Activated CD4-positive, alpha-beta memory T cell treated with anti-CD3 and anti-CD28 coated beads for 36 hours (primary cell): Measurements from ENCODE around the gene EXOSC6. TPM values are rescaled to one million over a fixed set of nuclear protein-coding genes. Genes with fewer than 3 reads are reported as not detected.
"Not testable (repeated sequence)": the region's sequence is repeated elsewhere in the genome, so short reads cannot be mapped to it uniquely, and the experiment has no call there.

Experiments used
- CTCF ChIA-PET: fragments of 350-600 bp; sonication (Branson Sonifier 250); formaldehyde crosslinking; loops from one replicate; lab custom pipeline; 2021; ENCODE audit warnings: antibody characterized with exemption, inconsistent platforms; lab: Charles Lee
- POLR2A ChIA-PET: fragments of 350-600 bp; sonication (Branson Sonifier 250); formaldehyde crosslinking; loops from one replicate; lab custom pipeline; 2021; ENCODE audit warnings: antibody characterized with exemption; lab: Charles Lee
- DNase-seq: peaks from one replicate; pipeline ENCODE4 v3.0.0-alpha.2; 2020
- H3K27ac Mint-ChIP-seq: one replicate; pipeline ENCODE4 v1.8.0; 2021; ENCODE audit warnings: mixed read lengths
- H3K27me3 Mint-ChIP-seq: one replicate; pipeline ENCODE4 v1.8.0; 2021; ENCODE audit warnings: mixed read lengths
- H3K36me3 Mint-ChIP-seq: one replicate; pipeline ENCODE4 v1.8.0; 2021; ENCODE audit warnings: mixed read lengths
- H3K4me1 Mint-ChIP-seq: one replicate; pipeline ENCODE4 v1.8.0; 2021; ENCODE audit warnings: low read depth, mixed read lengths
- H3K4me3 Mint-ChIP-seq: one replicate; pipeline ENCODE4 v1.8.0; 2021; ENCODE audit warnings: mild to moderate bottlenecking, mixed read lengths
- H3K9me3 Mint-ChIP-seq: one replicate; pipeline ENCODE4 v1.8.0; 2021; ENCODE audit warnings: mixed read lengths
- intact Hi-C: fragments of 100-400 bp; cut with micrococcal nuclease; formaldehyde crosslinking; loops from one replicate; pipeline ENCODE4 v1.15.1; 2023
- total RNA-seq, 2 experiments: library from RNA; stranded (reverse); gene quantifications; one replicate each; pipeline ENCODE4 v1.2.3, GENCODE V29; 2021

Gene EXOSC6
- total RNA-seq, 2 experiments from 2014 or later = 22.3 to 24.5 TPM

- Mint-ChIP-seq H3K36me3 (peaks cover 20% of the 10 kb centered on the region), H3K27ac (peak overlapping the region; percentile 5), H3K4me1 (peaks cover 18% of the 10 kb centered on the region)
- H3K27me3 Mint-ChIP-seq, CTCF ChIA-PET, DNase-seq, POLR2A ChIA-PET, H3K4me3 Mint-ChIP-seq, H3K9me3 Mint-ChIP-seq, intact Hi-C loops: not testable (repeated sequence)
These were observed 27.7 kb downstream of the EXOSC6 start for GRCh38 chr16:70223971-70224513.

GRCh38 chr16:70223216-70223615 is 28.5 kb downstream of the EXOSC6 start:
- H3K27me3 Mint-ChIP-seq, H3K9me3 Mint-ChIP-seq, intact Hi-C loops, POLR2A ChIA-PET, DNase-seq, CTCF ChIA-PET, H3K4me3 Mint-ChIP-seq: not testable (repeated sequence)
- peak overlapping the region; percentile 5 for H3K27ac Mint-ChIP-seq
- H3K36me3 Mint-ChIP-seq = peaks cover 20% of the 10 kb centered on the region
- H3K4me1 Mint-ChIP-seq = peaks cover 18% of the 10 kb centered on the region

- CTCF ChIA-PET, H3K27me3 Mint-ChIP-seq, POLR2A ChIA-PET, H3K4me3 Mint-ChIP-seq, H3K9me3 Mint-ChIP-seq, intact Hi-C loops: not testable (repeated sequence)
- peak; percentile 22 for DNase-seq
- Mint-ChIP-seq H3K4me1 (peaks cover 18% of the 10 kb centered on the region), H3K27ac (peak overlapping the region; percentile 71), H3K36me3 (peaks cover 18% of the 10 kb centered on the region)
These were observed 29.2 kb downstream of the EXOSC6 start for GRCh38 chr16:70222574-70222973.

DNA sequence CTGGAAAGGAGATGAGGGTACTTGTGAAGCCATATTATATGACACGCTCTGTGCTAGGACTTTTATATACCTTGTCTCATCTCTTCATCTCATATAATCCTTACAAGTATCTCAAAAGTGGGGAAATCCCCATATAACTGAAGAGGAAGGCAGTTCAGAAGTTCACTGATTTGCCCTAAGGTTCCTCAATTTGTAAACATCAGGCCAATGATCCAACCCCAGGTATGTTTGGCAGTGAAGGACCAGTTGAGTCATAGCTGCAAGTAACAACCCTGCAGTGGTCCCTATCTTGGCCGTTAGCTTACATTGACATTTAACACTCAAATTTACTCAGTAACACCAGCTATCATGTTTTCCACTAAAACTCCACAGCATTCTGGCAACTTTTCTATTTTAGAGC is 33.2 kb downstream of the EXOSC6 start:
- peaks cover 11% of the 10 kb centered on the region for H3K4me1 Mint-ChIP-seq
- H3K4me3 Mint-ChIP-seq, H3K27ac Mint-ChIP-seq, DNase-seq, CTCF ChIA-PET, H3K27me3 Mint-ChIP-seq, POLR2A ChIA-PET, intact Hi-C loops, H3K9me3 Mint-ChIP-seq: not testable (repeated sequence)
- peaks cover 21% of the 10 kb centered on the region for H3K36me3 Mint-ChIP-seq

DNA sequence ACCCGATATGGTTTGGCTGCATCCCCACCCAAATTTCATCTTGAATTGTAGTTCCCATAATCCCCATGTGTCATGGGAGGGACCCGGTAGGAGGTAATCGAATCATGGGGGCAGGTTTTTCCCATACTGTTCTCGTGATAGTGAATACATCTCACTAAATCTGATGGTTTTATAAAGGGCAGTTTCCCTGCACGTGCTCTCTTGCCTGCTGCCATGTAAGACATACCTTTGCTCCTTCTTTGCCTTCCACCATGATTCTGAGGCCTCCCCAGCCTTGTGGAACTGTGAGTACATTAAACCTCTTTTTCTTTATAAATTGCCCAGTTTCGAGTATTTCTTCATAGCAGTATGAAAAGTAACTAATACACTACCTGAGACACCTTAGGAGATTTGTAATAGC is 45.4 kb downstream of the EXOSC6 start:
- H3K27me3 Mint-ChIP-seq, POLR2A ChIA-PET, CTCF ChIA-PET, H3K27ac Mint-ChIP-seq, H3K4me1 Mint-ChIP-seq, DNase-seq, intact Hi-C loops, H3K9me3 Mint-ChIP-seq, H3K4me3 Mint-ChIP-seq: not testable (repeated sequence)
- H3K36me3 Mint-ChIP-seq = peaks cover 15% of the 10 kb centered on the region

GRCh38 chr16:70204668-70205405 is 46.9 kb downstream of the EXOSC6 start:
- H3K27me3 Mint-ChIP-seq, DNase-seq, CTCF ChIA-PET, POLR2A ChIA-PET, H3K4me3 Mint-ChIP-seq, H3K4me1 Mint-ChIP-seq, intact Hi-C loops, H3K27ac Mint-ChIP-seq, H3K9me3 Mint-ChIP-seq: not testable (repeated sequence)
- peaks cover 11% of the 10 kb centered on the region for H3K36me3 Mint-ChIP-seq

GRCh38 chr16:70204010-70204409 is 47.7 kb downstream of the EXOSC6 start:
- CTCF ChIA-PET, H3K4me1 Mint-ChIP-seq, H3K36me3 Mint-ChIP-seq, H3K4me3 Mint-ChIP-seq, H3K27me3 Mint-ChIP-seq, H3K27ac Mint-ChIP-seq, DNase-seq, POLR2A ChIA-PET, intact Hi-C loops, H3K9me3 Mint-ChIP-seq: not testable (repeated sequence)

DNA sequence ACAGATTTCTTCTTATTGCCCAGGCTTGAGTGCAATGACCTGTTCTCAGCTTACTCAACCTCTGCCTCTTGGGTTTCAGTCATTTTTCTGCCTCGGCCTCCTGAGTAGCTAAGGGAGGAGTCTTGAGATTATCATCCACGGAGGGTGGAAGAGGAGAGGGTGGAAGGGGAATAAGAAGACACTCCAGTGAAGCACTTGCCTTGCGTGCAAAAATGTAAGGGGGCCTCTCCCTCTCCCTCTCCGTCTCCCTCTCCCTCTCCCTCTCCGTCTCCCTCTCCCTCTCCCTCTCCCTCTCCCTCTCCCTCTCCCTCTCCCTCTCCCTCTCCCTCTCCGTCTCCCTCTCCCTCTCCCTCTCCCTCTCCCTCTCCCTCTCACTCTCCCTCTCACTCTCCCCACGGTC is 48.2 kb downstream of the EXOSC6 start:
- H3K27me3 Mint-ChIP-seq, intact Hi-C loops, POLR2A ChIA-PET, H3K9me3 Mint-ChIP-seq, CTCF ChIA-PET, H3K27ac Mint-ChIP-seq, H3K4me1 Mint-ChIP-seq, H3K36me3 Mint-ChIP-seq, DNase-seq, H3K4me3 Mint-ChIP-seq: not testable (repeated sequence)

GRCh38 chr16:70200063-70200462 is 51.7 kb downstream of the EXOSC6 start:
- H3K27ac Mint-ChIP-seq, H3K36me3 Mint-ChIP-seq, H3K9me3 Mint-ChIP-seq, H3K4me1 Mint-ChIP-seq, POLR2A ChIA-PET, CTCF ChIA-PET, DNase-seq, H3K4me3 Mint-ChIP-seq, intact Hi-C loops, H3K27me3 Mint-ChIP-seq: not testable (repeated sequence)

DNA sequence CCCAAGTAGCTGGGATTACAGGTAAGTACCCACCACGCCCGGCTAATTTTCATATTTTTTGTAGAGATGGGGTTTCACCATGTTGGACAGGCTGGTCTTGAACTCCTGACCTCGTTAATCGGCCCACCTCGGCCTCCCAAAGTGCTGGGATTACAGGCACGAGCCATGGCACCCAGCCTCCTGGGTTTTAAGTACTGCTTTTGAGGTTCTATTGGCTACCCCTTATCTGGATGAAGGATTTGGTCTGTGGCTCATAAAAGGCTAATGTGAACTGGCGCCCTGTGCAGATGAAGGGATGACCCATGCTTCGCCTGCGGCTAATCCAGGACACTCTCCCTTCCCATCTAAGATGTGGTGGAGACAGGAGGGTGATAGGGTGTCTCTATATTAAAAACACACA is 52.6 kb downstream of the EXOSC6 start:
- DNase-seq, H3K27ac Mint-ChIP-seq, H3K27me3 Mint-ChIP-seq, CTCF ChIA-PET, H3K36me3 Mint-ChIP-seq, H3K4me1 Mint-ChIP-seq, H3K9me3 Mint-ChIP-seq, intact Hi-C loops, H3K4me3 Mint-ChIP-seq, POLR2A ChIA-PET: not testable (repeated sequence)

GRCh38 chr16:70198666-70199065 is 53.1 kb downstream of the EXOSC6 start:
- DNase-seq, H3K27me3 Mint-ChIP-seq, CTCF ChIA-PET, POLR2A ChIA-PET, H3K4me1 Mint-ChIP-seq, H3K36me3 Mint-ChIP-seq, H3K27ac Mint-ChIP-seq, intact Hi-C loops, H3K4me3 Mint-ChIP-seq, H3K9me3 Mint-ChIP-seq: not testable (repeated sequence)

GRCh38 chr16:70198230-70198629 is 53.5 kb downstream of the EXOSC6 start:
- H3K27me3 Mint-ChIP-seq, POLR2A ChIA-PET, H3K36me3 Mint-ChIP-seq, H3K27ac Mint-ChIP-seq, CTCF ChIA-PET, DNase-seq, intact Hi-C loops, H3K4me3 Mint-ChIP-seq, H3K4me1 Mint-ChIP-seq, H3K9me3 Mint-ChIP-seq: not testable (repeated sequence)

DNA sequence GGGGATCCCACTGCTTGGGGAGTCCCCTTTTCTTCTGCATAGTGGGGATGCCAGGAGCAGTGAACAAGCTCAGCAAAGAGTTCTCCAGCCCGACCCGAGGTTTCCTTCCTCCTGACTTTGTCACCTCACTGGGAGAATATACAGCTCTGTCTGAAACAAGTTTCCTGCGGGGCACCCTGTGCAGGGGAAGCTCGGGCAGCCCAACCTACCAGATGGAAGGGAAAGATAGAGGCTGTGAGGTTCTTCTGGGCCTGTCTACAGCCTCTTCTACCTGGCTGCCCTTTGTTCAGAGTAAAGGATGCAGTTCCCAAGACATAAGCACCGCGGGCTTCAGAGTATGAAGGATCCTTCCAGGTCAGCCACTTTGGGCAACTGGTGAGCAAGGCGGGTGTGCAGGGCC is 54.1 kb downstream of the EXOSC6 start:
- intact Hi-C loops, H3K27me3 Mint-ChIP-seq, H3K9me3 Mint-ChIP-seq, POLR2A ChIA-PET, H3K27ac Mint-ChIP-seq, H3K4me3 Mint-ChIP-seq, DNase-seq, H3K36me3 Mint-ChIP-seq, H3K4me1 Mint-ChIP-seq, CTCF ChIA-PET: not testable (repeated sequence)
